ENCODE results near the gene FGB. TPM values are rescaled to one million over a fixed set of nuclear protein-coding genes. Genes with fewer than 3 reads are reported as not detected.
A peak's percentile ranks its signal among the peaks of the same experiment; 100 is the strongest.

FGB gene
- total and polyA plus RNA-seq, 2 of the 13 experiments (the other 11 are each of a cell fraction or from before 2014, with no cell fraction given): 226 to 784 TPM

GRCh38 chr4:154589296-154590197, 26.7 kb downstream of the FGB start (continued):
- 0 out of 2 replicates have a peak, but pooled peaks have one; percentile 46 for TF ChIP-seq ARID2 (CRISPR knock-in tag; IDR thresholded peaks at IDR 0.05; ENCODE audit: borderline replicate concordance)
- TF ChIP-seq FOSL2 (CRISPR knock-in tag; IDR thresholded peaks at IDR 0.05): no peak
- TF ChIP-seq BRF2 (CRISPR knock-in tag; IDR thresholded peaks at IDR 0.05): peak; percentile 58; the same call in 1 of the 2 replicates
- TF ChIP-seq PHF8 (CRISPR knock-in tag; IDR thresholded peaks at IDR 0.05): peak; percentile 18; the same call in 1 of the 2 replicates
- TF ChIP-seq TEAD3 (CRISPR knock-in tag; optimal IDR thresholded peaks at IDR 0.05; ENCODE audit: borderline replicate concordance): no peak
- no peak for TF ChIP-seq KDM1A (CRISPR knock-in tag; IDR thresholded peaks at IDR 0.05)
- TF ChIP-seq IRF9 (CRISPR knock-in tag; IDR thresholded peaks at IDR 0.05; ENCODE audit: borderline replicate concordance): no peak
- peak; percentile 49; the same call in 1 of the 2 replicates for TF ChIP-seq ZNF609 (CRISPR knock-in tag; IDR thresholded peaks at IDR 0.05; ENCODE audit: borderline replicate concordance)
- TF ChIP-seq MAF1 (CRISPR knock-in tag; IDR thresholded peaks at IDR 0.05; ENCODE audit: borderline replicate concordance): no peak
- TF ChIP-seq SNAPC2 (CRISPR knock-in tag; IDR thresholded peaks at IDR 0.05): peak; percentile 49; the same call in 1 of the 2 replicates
- 0 out of 2 replicates have a peak, but pooled peaks have one; percentile 38 for TF ChIP-seq ZNF383 (CRISPR knock-in tag; IDR thresholded peaks at IDR 0.05; ENCODE audit: borderline replicate concordance)
- no peak for TF ChIP-seq ZBTB14 (CRISPR knock-in tag; IDR thresholded peaks at IDR 0.05)
- 0 out of 2 replicates have a peak, but pooled peaks have one; percentile 48 for TF ChIP-seq ZBTB38 (CRISPR knock-in tag; IDR thresholded peaks at IDR 0.05)
- no peak for TF ChIP-seq ZNF451 (CRISPR knock-in tag; IDR thresholded peaks at IDR 0.05)
- no peak for TF ChIP-seq ZNF629 (CRISPR knock-in tag; conservative IDR thresholded peaks at IDR 0.05)
- TF ChIP-seq ATF5 (CRISPR knock-in tag; IDR thresholded peaks at IDR 0.05; ENCODE audit: low read depth): 0 out of 2 replicates have a peak, but pooled peaks have one; percentile 32
- TF ChIP-seq REPIN1 (CRISPR knock-in tag; IDR thresholded peaks at IDR 0.05; ENCODE audit: borderline replicate concordance, low read depth): peak; percentile 48; the same call in 1 of the 2 replicates
- no peak for TF ChIP-seq ZKSCAN5 (CRISPR knock-in tag; IDR thresholded peaks at IDR 0.05)
- TF ChIP-seq SOX13 (IDR thresholded peaks at IDR 0.05): no peak
- TF ChIP-seq SOX13 (CRISPR knock-in tag; conservative IDR thresholded peaks at IDR 0.05 in 1 of 2, IDR thresholded peaks at IDR 0.05 in 1 of 2): no peak
